HL-60 (cell line): ENCODE results near the gene GNG4.

Experiments used
- CTCF ChIP-seq: IDR thresholded peaks from one replicate; pipeline ENCODE4 v1.5.1; 2011; ENCODE audit warnings: low read length, control low read depth, inconsistent platforms; ENCODE audit not compliant: insufficient read depth
- GABPA ChIP-seq: IDR thresholded peaks from 2 replicates; pipeline ENCODE4 v1.6.1; 2012; ENCODE audit warnings: low read depth
- POLR2AphosphoS5 ChIP-seq: IDR thresholded peaks from 2 replicates; pipeline ENCODE4 v1.6.1; 2012; ENCODE audit warnings: low read depth
- REST ChIP-seq: IDR thresholded peaks from 2 replicates; pipeline ENCODE4 v1.6.1; 2012; ENCODE audit warnings: low read depth; ENCODE audit not compliant: insufficient replicate concordance

GRCh38 chr1:235689356-235689755 lies 39.8 kb upstream of the GNG4 start:
- TF ChIP-seq CTCF (no peak), REST (no peak), GABPA (no peak), POLR2AphosphoS5 (no peak)
